ENCODE measurements around the gene FECH. TPM values are rescaled to one million over a fixed set of nuclear protein-coding genes. Genes with fewer than 3 reads are reported as not detected.

Gene FECH
- polyA plus RNA-seq, 4 donors = 6.8 to 15.7 (median 8.2) TPM

GRCh38 chr18:57587098-57587661 is 678 bp upstream of the FECH start:
- no peak overlapping the region for H3K4me3 ChIP-seq (ENCODE audit: low read depth in 1 of 3, low read length in 3 of 3)
- H3K9me3 ChIP-seq (ENCODE audit: control insufficient read depth in 2 of 2, insufficient read depth in 1 of 2, low read depth in 1 of 2, low read length in 1 of 2) = no peaks in the 10 kb centered on the region
- H3K27ac ChIP-seq (ENCODE audit: low read depth in 1 of 3, low read length in 2 of 3) = peak overlapping the region in 2 of 3 donors; percentile 52 to 59
- peaks cover 3 to 8% (median 8%) of the 10 kb centered on the region in 3 donors for H3K4me1 ChIP-seq (ENCODE audit: control insufficient read depth in 3 of 3, insufficient read depth in 2 of 3, low read depth in 1 of 3, low read length in 2 of 3)
- H3K27me3 ChIP-seq (ENCODE audit: control insufficient read depth in 3 of 3, insufficient read depth in 3 of 3, low read length in 3 of 3) = no peaks in the 10 kb centered on the region
- H3K36me3 ChIP-seq (ENCODE audit: control insufficient read depth in 3 of 3, insufficient read depth in 2 of 3, low read depth in 1 of 3, low read length in 3 of 3) = peaks cover 0 to 6% (median 0%) of the 10 kb centered on the region in 3 donors
- DNase-seq (no peak), FAIRE-seq (no peak)
- WGBS, 3 donors = 65 to 84% (median 73%) methylated on average over 12 of the region's 12 CpGs

GRCh38 chr18:57585855-57586250 is 649 bp downstream of the FECH start:
- peak in 1 of 2 donors; percentile 11 for DNase-seq
- Histone ChIP-seq H3K36me3 (ENCODE audit: control insufficient read depth in 3 of 3, insufficient read depth in 2 of 3, low read depth in 1 of 3, low read length in 3 of 3) (peaks cover 0 to 10% (median 0%) of the 10 kb centered on the region in 3 donors), H3K27me3 (ENCODE audit: control insufficient read depth in 3 of 3, insufficient read depth in 3 of 3, low read length in 3 of 3) (no peaks in the 10 kb centered on the region), H3K4me1 (ENCODE audit: control insufficient read depth in 3 of 3, insufficient read depth in 2 of 3, low read depth in 1 of 3, low read length in 2 of 3) (peaks cover 3 to 8% (median 8%) of the 10 kb centered on the region in 3 donors), H3K4me3 (ENCODE audit: low read depth in 1 of 3, low read length in 3 of 3) (peak overlapping the region in 2 of 3 donors; percentile 53 to 74), H3K27ac (ENCODE audit: low read depth in 1 of 3, low read length in 2 of 3) (peak overlapping the region; percentile 50 to 75 (median 60)), H3K9me3 (ENCODE audit: control insufficient read depth in 2 of 2, insufficient read depth in 1 of 2, low read depth in 1 of 2, low read length in 1 of 2) (no peaks in the 10 kb centered on the region)
- no peak for FAIRE-seq
- 2 to 16% (median 7%) methylated on average over 8 of the region's 8 CpGs for WGBS, 3 donors

GRCh38 chr18:57585421-57585820 is 1.1 kb downstream of the FECH start:
- no peaks in the 10 kb centered on the region for H3K27me3 ChIP-seq (ENCODE audit: control insufficient read depth in 3 of 3, insufficient read depth in 3 of 3, low read length in 3 of 3)
- WGBS, 3 donors = 25 to 51% (median 42%) methylated on average over 9 of the region's 9 CpGs
- peaks cover 0 to 14% (median 0%) of the 10 kb centered on the region in 3 donors for H3K36me3 ChIP-seq (ENCODE audit: control insufficient read depth in 3 of 3, insufficient read depth in 2 of 3, low read depth in 1 of 3, low read length in 3 of 3)
- peaks cover 3 to 8% (median 8%) of the 10 kb centered on the region in 3 donors for H3K4me1 ChIP-seq (ENCODE audit: control insufficient read depth in 3 of 3, insufficient read depth in 2 of 3, low read depth in 1 of 3, low read length in 2 of 3)
- no peak for FAIRE-seq
- no peak overlapping the region for H3K27ac ChIP-seq (ENCODE audit: low read depth in 1 of 3, low read length in 2 of 3)
- peak; percentile 19 to 29 for DNase-seq
- no peaks in the 10 kb centered on the region for H3K9me3 ChIP-seq (ENCODE audit: control insufficient read depth in 2 of 2, insufficient read depth in 1 of 2, low read depth in 1 of 2, low read length in 1 of 2)
- H3K4me3 ChIP-seq (ENCODE audit: low read depth in 1 of 3, low read length in 3 of 3) = peak overlapping the region in 2 of 3 donors; percentile 53 to 74

GRCh38 chr18:57584444-57584843 is 2.1 kb downstream of the FECH start:
- Histone ChIP-seq H3K9me3 (ENCODE audit: control insufficient read depth in 2 of 2, insufficient read depth in 1 of 2, low read depth in 1 of 2, low read length in 1 of 2) (no peaks in the 10 kb centered on the region), H3K27me3 (ENCODE audit: control insufficient read depth in 3 of 3, insufficient read depth in 3 of 3, low read length in 3 of 3) (no peaks in the 10 kb centered on the region), H3K4me3 (ENCODE audit: low read depth in 1 of 3, low read length in 3 of 3) (no peak overlapping the region), H3K36me3 (ENCODE audit: control insufficient read depth in 3 of 3, insufficient read depth in 2 of 3, low read depth in 1 of 3, low read length in 3 of 3) (peaks cover 0 to 16% (median 0%) of the 10 kb centered on the region in 3 donors), H3K4me1 (ENCODE audit: control insufficient read depth in 3 of 3, insufficient read depth in 2 of 3, low read depth in 1 of 3, low read length in 2 of 3) (peaks cover 3 to 8% (median 8%) of the 10 kb centered on the region in 3 donors), H3K27ac (ENCODE audit: low read depth in 1 of 3, low read length in 2 of 3) (no peak overlapping the region)
- 92 to 93% (median 93%) methylated on average over 3 of the region's 3 CpGs for WGBS, 3 donors
- FAIRE-seq = no peak
- DNase-seq = no peak

GRCh38 chr18:57583297-57583835 is 3.1 kb downstream of the FECH start:
- H3K27me3 ChIP-seq (ENCODE audit: control insufficient read depth in 3 of 3, insufficient read depth in 3 of 3, low read length in 3 of 3) = no peaks in the 10 kb centered on the region
- FAIRE-seq = no peak
- no peak overlapping the region for H3K4me3 ChIP-seq (ENCODE audit: low read depth in 1 of 3, low read length in 3 of 3)
- DNase-seq = no peak
- WGBS, 3 donors = 92 to 94% (median 94%) methylated on average over 11 of the region's 11 CpGs
- no peaks in the 10 kb centered on the region for H3K9me3 ChIP-seq (ENCODE audit: control insufficient read depth in 2 of 2, insufficient read depth in 1 of 2, low read depth in 1 of 2, low read length in 1 of 2)
- H3K36me3 ChIP-seq (ENCODE audit: control insufficient read depth in 3 of 3, insufficient read depth in 2 of 3, low read depth in 1 of 3, low read length in 3 of 3) = peaks cover 0 to 20% (median 0%) of the 10 kb centered on the region in 3 donors
- no peak overlapping the region for H3K27ac ChIP-seq (ENCODE audit: low read depth in 1 of 3, low read length in 2 of 3)
- H3K4me1 ChIP-seq (ENCODE audit: control insufficient read depth in 3 of 3, insufficient read depth in 2 of 3, low read depth in 1 of 3, low read length in 2 of 3) = peaks cover 3 to 8% (median 8%) of the 10 kb centered on the region in 3 donors

GRCh38 chr18:57581301-57581934 is 5.1 kb downstream of the FECH start:
- Histone ChIP-seq H3K4me3 (ENCODE audit: low read depth in 1 of 3, low read length in 3 of 3) (no peak overlapping the region), H3K27me3 (ENCODE audit: control insufficient read depth in 3 of 3, insufficient read depth in 3 of 3, low read length in 3 of 3) (no peaks in the 10 kb centered on the region), H3K9me3 (ENCODE audit: control insufficient read depth in 2 of 2, insufficient read depth in 1 of 2, low read depth in 1 of 2, low read length in 1 of 2) (no peaks in the 10 kb centered on the region), H3K27ac (ENCODE audit: low read depth in 1 of 3, low read length in 2 of 3) (peak overlapping the region in 1 of 3 donors; percentile 22), H3K36me3 (ENCODE audit: control insufficient read depth in 3 of 3, insufficient read depth in 2 of 3, low read depth in 1 of 3, low read length in 3 of 3) (peaks cover 0 to 24% (median 0%) of the 10 kb centered on the region in 3 donors), H3K4me1 (ENCODE audit: control insufficient read depth in 3 of 3, insufficient read depth in 2 of 3, low read depth in 1 of 3, low read length in 2 of 3) (peaks cover 3 to 8% (median 8%) of the 10 kb centered on the region in 3 donors)
- DNase-seq = peak in 1 of 2 donors; percentile 10
- 64 to 85% (median 72%) methylated on average over 5 of the region's 5 CpGs for WGBS, 3 donors
- FAIRE-seq = no peak

GRCh38 chr18:57579934-57580333 is 6.6 kb downstream of the FECH start:
- Histone ChIP-seq H3K4me3 (ENCODE audit: low read depth in 1 of 3, low read length in 3 of 3) (no peak overlapping the region), H3K9me3 (ENCODE audit: control insufficient read depth in 2 of 2, insufficient read depth in 1 of 2, low read depth in 1 of 2, low read length in 1 of 2) (no peaks in the 10 kb centered on the region), H3K27me3 (ENCODE audit: control insufficient read depth in 3 of 3, insufficient read depth in 3 of 3, low read length in 3 of 3) (no peaks in the 10 kb centered on the region), H3K27ac (ENCODE audit: low read depth in 1 of 3, low read length in 2 of 3) (no peak overlapping the region), H3K4me1 (ENCODE audit: control insufficient read depth in 3 of 3, insufficient read depth in 2 of 3, low read depth in 1 of 3, low read length in 2 of 3) (peaks cover 0 to 1% (median 0%) of the 10 kb centered on the region in 3 donors), H3K36me3 (ENCODE audit: control insufficient read depth in 3 of 3, insufficient read depth in 2 of 3, low read depth in 1 of 3, low read length in 3 of 3) (peaks cover 0 to 30% (median 0%) of the 10 kb centered on the region in 3 donors)
- DNase-seq = no peak
- no peak for FAIRE-seq
- 77 to 87% (median 82%) methylated on average over 5 of the region's 5 CpGs for WGBS, 3 donors

- no peak overlapping the region for H3K27ac ChIP-seq (ENCODE audit: low read depth in 1 of 3, low read length in 2 of 3)
- no peak for FAIRE-seq
- no peaks in the 10 kb centered on the region for H3K9me3 ChIP-seq (ENCODE audit: control insufficient read depth in 2 of 2, insufficient read depth in 1 of 2, low read depth in 1 of 2, low read length in 1 of 2)
- no peak overlapping the region for H3K4me3 ChIP-seq (ENCODE audit: low read depth in 1 of 3, low read length in 3 of 3)
- H3K4me1 ChIP-seq (ENCODE audit: control insufficient read depth in 3 of 3, insufficient read depth in 2 of 3, low read depth in 1 of 3, low read length in 2 of 3) = no peaks in the 10 kb centered on the region
- H3K27me3 ChIP-seq (ENCODE audit: control insufficient read depth in 3 of 3, insufficient read depth in 3 of 3, low read length in 3 of 3) = no peaks in the 10 kb centered on the region
- no peak for DNase-seq
- WGBS, 3 donors = 78 to 87% (median 83%) methylated on average over 6 of the region's 6 CpGs
- H3K36me3 ChIP-seq (ENCODE audit: control insufficient read depth in 3 of 3, insufficient read depth in 2 of 3, low read depth in 1 of 3, low read length in 3 of 3) = peaks cover 0 to 31% (median 7%) of the 10 kb centered on the region in 3 donors
Observed at GRCh38 chr18:57576316-57576715, 10.2 kb downstream of the FECH start.

Measured in small intestine (tissue), 7 donors.